Tibial nerve (tissue), 4 donors: ENCODE results near the gene PRRC2C. TPM values are rescaled to one million over a fixed set of nuclear protein-coding genes. Genes with fewer than 3 reads are reported as not detected.
"Not testable (repeated sequence)": the region's sequence is repeated elsewhere in the genome, so short reads cannot be mapped to it uniquely, and the experiment has no call there.

Experiments used
- DNase-seq, 2 donors: peaks; one replicate each; pipeline ENCODE4 v3.0.0-alpha.2; 2019; ENCODE audit warnings: low spot score in 2 of 2
- H3K27ac ChIP-seq, 4 donors: fragments of 200-600 bp; sonication (generic) in 3 of 4; one replicate each; pipeline ENCODE4 v1.5.1; 2017 to 2019; ENCODE audit warnings: mild to moderate bottlenecking in 1 of 4
- H3K27me3 ChIP-seq, 2 donors: fragments of 200-600 bp; sonication (generic) in 1 of 2; one replicate each; pipeline versions ENCODE4 v1.5.1 to v1.6.0; 2017 to 2019
- H3K36me3 ChIP-seq, 3 donors: fragments of 200-600 bp; sonication (generic); one replicate each; pipeline ENCODE4 v1.5.1; 2018 to 2019
- H3K4me1 ChIP-seq, 4 donors: fragments of 200-600 bp; sonication (generic) in 3 of 4; one replicate each; pipeline ENCODE4 v1.5.1; 2017 to 2019
- H3K4me3 ChIP-seq, 4 donors: fragments of 200-600 bp; sonication (generic) in 3 of 4; one replicate each; pipeline ENCODE4 v1.5.1; 2017 to 2019; ENCODE audit warnings: mild to moderate bottlenecking in 1 of 4, moderate library complexity in 1 of 4
- H3K9me3 ChIP-seq, 4 donors: fragments of 200-600 bp; sonication (generic) in 3 of 4; one replicate each; pipeline ENCODE4 v1.5.1; 2017 to 2019
- EP300 ChIP-seq, 2 donors: sonication (generic); formaldehyde crosslinking; IDR thresholded peaks; one replicate each; pipeline ENCODE4 v1.6.1; 2017; ENCODE audit warnings: antibody characterized with exemption in 2 of 2, mild to moderate bottlenecking in 1 of 2
- POLR2A ChIP-seq, 2 donors: fragments of 450-650 bp; IDR thresholded peaks; one replicate each; pipeline ENCODE4 v1.6.1; 2017; ENCODE audit warnings: antibody characterized with exemption in 2 of 2, mild to moderate bottlenecking in 2 of 2, moderate library complexity in 2 of 2
- WGBS, 2 donors: methylation state at CpG; one replicate each; pipeline ENCODE4 v1.1.5; 2018; 5-methylcytosine and 5-hydroxymethylcytosine counted together
- total RNA-seq, 4 donors: library from RNA; depleted of rRNA; stranded (reverse); fragments of >200 nt; gene quantifications; one replicate each; pipeline ENCODE4 v1.1.0, GENCODE V29; 2016
- TF ChIP-seq, protein P1 (sequence below), 5 experiments: fragments of 200-600 bp in 3 of 5; fragments of 450-650 bp in 2 of 5; sonication (generic) in 3 of 5; IDR thresholded peaks; one replicate each; pipeline ENCODE4 v1.5.1; 2016 to 2019; ENCODE audit warnings: antibody characterized with exemption in 5 of 5, mild to moderate bottlenecking in 3 of 5, moderate library complexity in 2 of 5

The PRRC2C gene
- total RNA-seq, 4 donors from 2014 or later = 69.8 to 91.6 (median 80.2) TPM

DNA sequence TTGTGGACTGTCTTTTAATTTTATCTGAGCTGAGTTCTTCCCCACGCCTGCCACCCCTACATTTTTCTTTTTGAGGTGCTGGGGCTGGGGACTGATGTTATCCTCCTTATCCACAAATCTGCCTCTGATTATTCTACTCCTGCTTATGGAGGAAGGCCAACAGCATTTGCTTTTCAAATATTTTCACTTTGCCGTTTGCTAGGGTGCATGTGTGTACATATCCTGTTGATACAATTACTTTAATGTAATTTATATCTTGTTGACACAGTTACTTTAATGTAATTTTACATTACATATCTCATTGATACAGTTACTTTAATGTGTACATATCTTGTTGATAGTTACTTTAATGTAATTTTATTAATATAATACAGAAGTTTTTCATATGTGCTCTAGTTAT lies 36.2 kb downstream of the PRRC2C start:
- 80 to 83% methylated on average over 2 of the region's 2 CpGs for WGBS, 2 donors
- no peaks in the 10 kb centered on the region for H3K9me3 ChIP-seq
- peaks cover 0 to 99% (median 29%) of the 10 kb centered on the region in 3 donors for H3K36me3 ChIP-seq
- no peak overlapping the region for H3K4me3 ChIP-seq
- TF ChIP-seq POLR2A (IDR thresholded peaks at IDR 0.05) = no peak
- TF ChIP-seq EP300 (IDR thresholded peaks at IDR 0.05) = no peak
- TF ChIP-seq, protein P1, sequence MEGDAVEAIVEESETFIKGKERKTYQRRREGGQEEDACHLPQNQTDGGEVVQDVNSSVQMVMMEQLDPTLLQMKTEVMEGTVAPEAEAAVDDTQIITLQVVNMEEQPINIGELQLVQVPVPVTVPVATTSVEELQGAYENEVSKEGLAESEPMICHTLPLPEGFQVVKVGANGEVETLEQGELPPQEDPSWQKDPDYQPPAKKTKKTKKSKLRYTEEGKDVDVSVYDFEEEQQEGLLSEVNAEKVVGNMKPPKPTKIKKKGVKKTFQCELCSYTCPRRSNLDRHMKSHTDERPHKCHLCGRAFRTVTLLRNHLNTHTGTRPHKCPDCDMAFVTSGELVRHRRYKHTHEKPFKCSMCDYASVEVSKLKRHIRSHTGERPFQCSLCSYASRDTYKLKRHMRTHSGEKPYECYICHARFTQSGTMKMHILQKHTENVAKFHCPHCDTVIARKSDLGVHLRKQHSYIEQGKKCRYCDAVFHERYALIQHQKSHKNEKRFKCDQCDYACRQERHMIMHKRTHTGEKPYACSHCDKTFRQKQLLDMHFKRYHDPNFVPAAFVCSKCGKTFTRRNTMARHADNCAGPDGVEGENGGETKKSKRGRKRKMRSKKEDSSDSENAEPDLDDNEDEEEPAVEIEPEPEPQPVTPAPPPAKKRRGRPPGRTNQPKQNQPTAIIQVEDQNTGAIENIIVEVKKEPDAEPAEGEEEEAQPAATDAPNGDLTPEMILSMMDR (IDR thresholded peaks at IDR 0.05) = no peak
- no peaks in the 10 kb centered on the region for H3K27me3 ChIP-seq
- no peak overlapping the region for H3K27ac ChIP-seq
- no peaks in the 10 kb centered on the region for H3K4me1 ChIP-seq
- DNase-seq = no peak

DNA sequence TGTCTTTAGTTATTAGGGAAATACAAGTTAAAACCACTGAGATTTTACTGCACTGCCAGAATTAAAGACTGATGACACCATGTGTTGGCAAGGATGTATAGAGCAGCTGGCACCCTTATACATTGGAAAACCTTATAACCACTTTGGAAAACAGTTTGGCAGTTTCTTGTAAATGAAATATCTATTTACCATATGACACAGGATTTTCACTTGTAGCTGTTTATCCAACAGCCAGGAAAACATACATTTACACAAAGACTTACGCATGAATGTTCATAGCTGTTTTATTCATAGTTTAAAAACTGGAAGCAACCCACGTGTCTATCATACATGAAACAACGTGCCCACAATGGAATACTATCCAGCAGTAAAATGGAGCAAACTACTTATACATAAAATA lies 45.3 kb downstream of the PRRC2C start:
- no peak overlapping the region for H3K27ac ChIP-seq
- H3K27me3 ChIP-seq = no peaks in the 10 kb centered on the region
- H3K36me3 ChIP-seq = peaks cover 0 to 95% (median 35%) of the 10 kb centered on the region in 3 donors
- DNase-seq = no peak
- no peaks in the 10 kb centered on the region for H3K4me1 ChIP-seq
- WGBS, 2 donors = 70 to 91% methylated on average over 3 of the region's 3 CpGs
- H3K4me3 ChIP-seq = no peak overlapping the region
- TF ChIP-seq, protein P1 (IDR thresholded peaks at IDR 0.05) = no peak
- TF ChIP-seq EP300 (IDR thresholded peaks at IDR 0.05) = no peak
- TF ChIP-seq POLR2A (IDR thresholded peaks at IDR 0.05) = no peak
- no peaks in the 10 kb centered on the region for H3K9me3 ChIP-seq

DNA sequence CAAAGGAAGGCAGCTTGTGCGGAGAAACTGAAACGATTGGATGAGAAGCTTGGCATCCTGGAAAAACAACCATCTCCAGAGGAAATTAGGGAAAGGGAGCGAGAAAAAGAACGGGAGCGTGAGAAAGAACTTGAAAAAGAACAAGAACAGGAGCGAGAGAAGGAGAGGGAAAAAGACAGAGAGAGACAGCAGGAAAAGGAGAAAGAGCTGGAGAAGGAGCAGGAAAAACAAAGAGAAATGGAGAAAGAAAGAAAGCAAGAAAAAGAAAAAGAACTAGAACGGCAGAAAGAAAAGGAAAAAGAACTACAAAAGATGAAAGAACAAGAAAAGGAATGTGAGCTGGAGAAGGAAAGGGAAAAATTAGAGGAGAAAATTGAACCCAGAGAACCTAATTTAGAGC lies 47.2 kb downstream of the PRRC2C start:
- H3K27me3 ChIP-seq = no peaks in the 10 kb centered on the region
- no peaks in the 10 kb centered on the region for H3K4me1 ChIP-seq
- H3K9me3 ChIP-seq = no peaks in the 10 kb centered on the region
- peaks cover 0 to 95% (median 28%) of the 10 kb centered on the region in 3 donors for H3K36me3 ChIP-seq
- H3K27ac ChIP-seq = no peak overlapping the region
- TF ChIP-seq POLR2A (IDR thresholded peaks at IDR 0.05) (no peak), EP300 (IDR thresholded peaks at IDR 0.05) (no peak)
- TF ChIP-seq, protein P1 (IDR thresholded peaks at IDR 0.05) = no peak
- no peak overlapping the region for H3K4me3 ChIP-seq
- DNase-seq = no peak
- WGBS, 2 donors = 93% methylated on average over 7 of the region's 7 CpGs

DNA sequence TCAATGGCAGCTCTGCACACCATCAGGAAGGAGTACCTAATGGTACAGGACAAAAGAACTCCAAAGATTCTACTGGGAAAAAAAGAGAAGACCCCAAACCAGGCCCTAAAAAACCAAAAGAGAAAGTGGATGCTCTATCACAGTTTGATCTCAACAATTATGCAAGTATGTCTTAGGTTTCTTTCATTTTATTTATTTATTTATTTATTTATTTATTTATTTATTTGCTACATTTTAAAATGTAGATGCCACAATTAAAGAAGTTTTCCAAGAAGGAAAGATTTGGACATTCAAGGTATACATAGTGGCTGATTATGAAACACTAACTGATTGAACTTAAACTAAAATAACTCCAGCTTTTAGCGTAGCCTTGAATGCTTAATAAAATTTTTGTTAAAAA lies 60.2 kb downstream of the PRRC2C start:
- TF ChIP-seq EP300 (IDR thresholded peaks at IDR 0.05) (no peak), POLR2A (IDR thresholded peaks at IDR 0.05) (no peak)
- TF ChIP-seq, protein P1 (IDR thresholded peaks at IDR 0.05) = no peak
- Histone ChIP-seq H3K9me3 (no peaks in the 10 kb centered on the region), H3K4me3 (no peak overlapping the region), H3K27me3 (no peaks in the 10 kb centered on the region), H3K27ac (no peak overlapping the region), H3K36me3 (peaks cover 5 to 80% (median 15%) of the 10 kb centered on the region in 3 donors), H3K4me1 (no peaks in the 10 kb centered on the region)
- no peak for DNase-seq
- WGBS, 2 donors = 93 to 94% methylated on average over 1 of the region's 1 CpG

DNA sequence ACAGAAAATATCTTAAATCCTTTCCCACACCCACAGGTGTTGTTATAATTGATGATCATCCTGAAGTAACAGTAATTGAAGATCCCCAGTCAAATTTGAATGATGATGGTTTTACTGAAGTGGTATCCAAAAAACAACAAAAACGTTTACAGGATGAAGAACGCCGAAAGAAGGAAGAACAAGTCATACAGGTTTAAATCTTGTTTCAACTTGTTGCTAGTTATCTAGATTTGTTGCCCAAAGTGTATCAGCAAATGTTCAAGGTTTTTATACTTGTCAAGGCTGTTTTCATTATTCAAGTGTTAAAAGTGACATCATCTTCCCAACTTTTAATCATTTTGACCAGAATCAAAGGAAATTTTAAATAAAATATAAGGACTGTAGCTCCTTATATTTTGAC lies 64.7 kb downstream of the PRRC2C start:
- no peak overlapping the region for H3K4me3 ChIP-seq
- 89 to 98% methylated on average over 3 of the region's 3 CpGs for WGBS, 2 donors
- no peak for DNase-seq
- TF ChIP-seq EP300 (IDR thresholded peaks at IDR 0.05) (no peak), POLR2A (IDR thresholded peaks at IDR 0.05) (no peak)
- TF ChIP-seq, protein P1 (IDR thresholded peaks at IDR 0.05) = no peak
- peaks cover 0 to 86% (median 7%) of the 10 kb centered on the region in 3 donors for H3K36me3 ChIP-seq
- H3K27me3 ChIP-seq = no peaks in the 10 kb centered on the region
- H3K4me1 ChIP-seq = no peaks in the 10 kb centered on the region
- no peak overlapping the region for H3K27ac ChIP-seq
- no peaks in the 10 kb centered on the region for H3K9me3 ChIP-seq

DNA sequence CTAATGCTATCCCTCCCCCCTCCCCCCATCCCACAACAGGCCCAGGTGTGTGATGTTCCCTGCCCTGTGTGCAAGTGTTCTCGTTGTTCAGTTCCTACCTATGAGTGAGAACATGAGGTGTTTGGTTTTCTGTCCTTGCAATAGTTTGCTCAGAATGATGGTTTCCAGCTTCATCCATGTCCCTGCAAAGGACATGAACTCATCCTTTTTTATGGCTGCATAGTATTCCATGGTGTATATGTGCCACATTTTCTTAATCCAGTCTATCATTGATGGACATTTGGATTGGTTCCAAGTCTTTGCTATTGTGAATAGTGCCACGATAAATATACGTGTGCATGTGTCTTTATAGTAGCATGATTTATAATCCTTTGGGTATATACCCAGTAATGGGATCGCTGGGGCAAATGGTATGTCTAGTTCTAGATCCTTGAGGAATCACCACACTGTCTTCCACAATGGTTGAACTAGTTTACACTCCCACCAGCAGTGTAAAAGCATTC lies 65.3 kb downstream of the PRRC2C start:
- not testable (repeated sequence) for H3K4me3 ChIP-seq, H3K4me1 ChIP-seq, DNase-seq, H3K9me3 ChIP-seq, H3K27me3 ChIP-seq, H3K27ac ChIP-seq
- H3K36me3 ChIP-seq = peaks cover 0 to 92% (median 7%) of the 10 kb centered on the region in 3 donors
- WGBS, 2 donors = 92 to 99% methylated on average over 3 to 4 of the region's 4 CpGs

DNA sequence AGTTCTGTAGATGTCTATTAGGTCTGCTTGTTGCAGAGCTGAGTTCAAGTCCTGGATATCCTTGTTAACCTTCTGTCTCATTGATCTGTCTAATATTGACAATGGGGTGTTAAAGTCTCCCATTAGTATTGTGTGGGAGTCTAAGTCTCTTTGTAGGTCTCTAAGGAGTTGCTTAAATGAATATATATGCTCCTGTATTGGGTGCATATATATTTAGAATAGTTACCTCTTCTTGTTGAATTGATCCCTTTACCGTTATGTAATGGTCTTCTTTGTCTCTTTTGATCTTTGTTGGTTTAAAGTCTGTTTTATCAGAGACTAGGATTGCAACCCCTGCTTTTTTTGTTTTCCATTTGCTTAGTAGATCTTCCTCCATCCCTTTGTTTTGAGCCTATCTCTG lies 68.6 kb downstream of the PRRC2C start:
- H3K27me3 ChIP-seq, H3K4me1 ChIP-seq, H3K27ac ChIP-seq, DNase-seq, H3K4me3 ChIP-seq: not testable (repeated sequence)
- Histone ChIP-seq H3K36me3 (peaks cover 0 to 99% (median 29%) of the 10 kb centered on the region in 3 donors), H3K9me3 (peaks cover 0 to 10% (median 0%) of the 10 kb centered on the region in 4 donors)
- 97 to 100% methylated on average over 1 of the region's 1 CpG for WGBS, 2 donors
